Measurements from ENCODE around the gene TTC39C. TPM values are rescaled to one million over a fixed set of nuclear protein-coding genes. Genes with fewer than 3 reads are reported as not detected.
A peak's percentile ranks its signal among the peaks of the same experiment; 100 is the strongest.
"Not testable (repeated sequence)": the region's sequence is repeated elsewhere in the genome, so short reads cannot be mapped to it uniquely, and the experiment has no call there.

The TTC39C gene
- total RNA-seq, 1 donor from 2014 or later = 41.5 TPM

GRCh38 chr18:24054130-24054529 lies 39.6 kb downstream of the TTC39C start:
- DNase-seq = no peak

GRCh38 chr18:24055009-24055804 lies 40.7 kb downstream of the TTC39C start:
- DNase-seq = no peak

- DNase-seq = no peak
Measured at GRCh38 chr18:24055878-24056277, 41.3 kb downstream of the TTC39C start.

GRCh38 chr18:24056506-24056905 lies 42.0 kb downstream of the TTC39C start:
- DNase-seq = no peak

- no peak for DNase-seq
Measured at GRCh38 chr18:24057804-24058203, 43.2 kb downstream of the TTC39C start.

GRCh38 chr18:24059385-24059784 lies 44.8 kb downstream of the TTC39C start:
- not testable (repeated sequence) for DNase-seq

- no peak for DNase-seq
Measured at GRCh38 chr18:24060644-24061043, 46.1 kb downstream of the TTC39C start.

- DNase-seq = no peak
Measured at GRCh38 chr18:24063121-24063731, 48.7 kb downstream of the TTC39C start.

- no peak for DNase-seq
Measured at GRCh38 chr18:24064391-24065100, 50.0 kb downstream of the TTC39C start.

GRCh38 chr18:24065906-24066305 lies 51.4 kb downstream of the TTC39C start:
- DNase-seq = no peak

- no peak for DNase-seq
Measured at GRCh38 chr18:24068945-24069693, 54.6 kb downstream of the TTC39C start.

GRCh38 chr18:24071029-24071428 lies 56.5 kb downstream of the TTC39C start:
- DNase-seq = no peak

GRCh38 chr18:24071779-24072178 lies 57.2 kb downstream of the TTC39C start:
- DNase-seq = no peak

GRCh38 chr18:24072743-24073142 lies 58.2 kb downstream of the TTC39C start:
- no peak for DNase-seq

GRCh38 chr18:24073791-24074190 lies 59.2 kb downstream of the TTC39C start:
- no peak for DNase-seq

GRCh38 chr18:24074757-24075156 lies 60.2 kb downstream of the TTC39C start:
- DNase-seq = not testable (repeated sequence)

GRCh38 chr18:24075767-24076597 lies 61.4 kb downstream of the TTC39C start:
- DNase-seq = peak; percentile 41

- no peak for DNase-seq
Measured at GRCh38 chr18:24076950-24077349, 62.4 kb downstream of the TTC39C start.

GRCh38 chr18:24078391-24078790 lies 63.8 kb downstream of the TTC39C start:
- DNase-seq = no peak

- no peak for DNase-seq
Measured at GRCh38 chr18:24080861-24081260, 66.3 kb downstream of the TTC39C start.

GRCh38 chr18:24083550-24083949 lies 69.0 kb downstream of the TTC39C start:
- no peak for DNase-seq

GRCh38 chr18:24086082-24086481 lies 71.5 kb downstream of the TTC39C start:
- DNase-seq = no peak
